Progenitor cell of endocrine pancreas (in vitro differentiated cells): ENCODE results near the gene DUSP16. TPM values are rescaled to one million over a fixed set of nuclear protein-coding genes. Genes with fewer than 3 reads are reported as not detected.

ENCODE experiments used
- DNase-seq: peaks from one replicate; pipeline ENCODE4 v3.0.0; 2021; ENCODE audit warnings: low spot score; ENCODE audit not compliant: unreplicated experiment
- H3K27ac Mint-ChIP-seq: 2 replicates; pipeline ENCODE4 v1.8.0; 2021; ENCODE audit warnings: mild to moderate bottlenecking, moderate library complexity, mixed read lengths
- H3K27me3 Mint-ChIP-seq: 2 replicates; pipeline ENCODE4 v1.8.0; 2021; ENCODE audit warnings: mixed read lengths
- H3K36me3 Mint-ChIP-seq: 2 replicates; pipeline ENCODE4 v1.8.0; 2022; ENCODE audit warnings: mixed read lengths; ENCODE audit not compliant: insufficient read depth
- H3K4me1 Mint-ChIP-seq: 2 replicates; pipeline ENCODE4 v1.8.0; 2021; ENCODE audit warnings: low read depth, mixed read lengths
- H3K4me3 Mint-ChIP-seq: 2 replicates; pipeline ENCODE4 v1.8.0; 2021; ENCODE audit warnings: low read depth, mild to moderate bottlenecking, moderate library complexity, mixed read lengths
- H3K9me3 Mint-ChIP-seq: 2 replicates; pipeline ENCODE4 v1.8.0; 2021; ENCODE audit warnings: low read depth, mixed read lengths
- CTCF ChIP-seq: fragments of 200-600 bp; sonication (generic); IDR thresholded peaks from one replicate; pipeline ENCODE4 v1.5.0; 2021; ENCODE audit warnings: antibody characterized with exemption, mild to moderate bottlenecking; ENCODE audit not compliant: unreplicated experiment
- total RNA-seq: library from RNA; stranded (reverse); gene quantifications from 2 replicates; pipeline ENCODE4 v1.2.1, GENCODE V29; 2021

The DUSP16 gene
- total RNA-seq, 1 donor from 2014 or later: 67.5 TPM

GRCh38 chr12:12609692-12610091 lies 47.0 kb upstream of the DUSP16 start:
- no peak for TF ChIP-seq CTCF
- DNase-seq: no peak
- peaks cover 2% of the 10 kb centered on the region for H3K36me3 Mint-ChIP-seq
- H3K9me3 Mint-ChIP-seq: no peaks in the 10 kb centered on the region
- H3K4me3 Mint-ChIP-seq: no peak overlapping the region
- H3K27me3 Mint-ChIP-seq: no peaks in the 10 kb centered on the region
- no peak overlapping the region for H3K27ac Mint-ChIP-seq
- H3K4me1 Mint-ChIP-seq: peaks cover 18% of the 10 kb centered on the region

- H3K27ac Mint-ChIP-seq: no peak overlapping the region
- H3K36me3 Mint-ChIP-seq: peaks cover under 1% of the 10 kb centered on the region
- DNase-seq: no peak
- no peaks in the 10 kb centered on the region for H3K27me3 Mint-ChIP-seq
- no peaks in the 10 kb centered on the region for H3K9me3 Mint-ChIP-seq
- H3K4me1 Mint-ChIP-seq: peaks cover 16% of the 10 kb centered on the region
- H3K4me3 Mint-ChIP-seq: no peak overlapping the region
- TF ChIP-seq CTCF: no peak
These were observed 45.9 kb upstream of the DUSP16 start for GRCh38 chr12:12608557-12608957.

GRCh38 chr12:12606781-12607589 lies 44.3 kb upstream of the DUSP16 start:
- no peak for DNase-seq
- TF ChIP-seq CTCF: no peak
- Mint-ChIP-seq H3K27me3 (no peaks in the 10 kb centered on the region), H3K4me3 (no peak overlapping the region), H3K4me1 (peaks cover 6% of the 10 kb centered on the region), H3K27ac (no peak overlapping the region), H3K36me3 (no peaks in the 10 kb centered on the region), H3K9me3 (no peaks in the 10 kb centered on the region)

- Mint-ChIP-seq H3K9me3 (no peaks in the 10 kb centered on the region), H3K4me1 (no peaks in the 10 kb centered on the region), H3K36me3 (no peaks in the 10 kb centered on the region), H3K4me3 (no peak overlapping the region), H3K27me3 (peaks cover 2% of the 10 kb centered on the region), H3K27ac (no peak overlapping the region)
- TF ChIP-seq CTCF: no peak
- DNase-seq: no peak
These were observed 42.1 kb upstream of the DUSP16 start for GRCh38 chr12:12604740-12605139.

GRCh38 chr12:12600659-12601058 lies 38.0 kb upstream of the DUSP16 start:
- H3K36me3 Mint-ChIP-seq: no peaks in the 10 kb centered on the region
- H3K9me3 Mint-ChIP-seq: no peaks in the 10 kb centered on the region
- no peak overlapping the region for H3K27ac Mint-ChIP-seq
- no peak for DNase-seq
- H3K4me3 Mint-ChIP-seq: no peak overlapping the region
- no peak for TF ChIP-seq CTCF
- H3K27me3 Mint-ChIP-seq: peaks cover 2% of the 10 kb centered on the region
- no peaks in the 10 kb centered on the region for H3K4me1 Mint-ChIP-seq
